Tibial nerve (tissue), 4 donors: ENCODE measurements around the gene PDE1C.

Source experiments
- CTCF ChIP-seq, 5 experiments: fragments of 200-600 bp in 3 of 5; fragments of 450-650 bp in 2 of 5; sonication (generic) in 3 of 5; IDR thresholded peaks; one replicate each; pipeline ENCODE4 v1.5.1; 2016 to 2019; ENCODE audit warnings: antibody characterized with exemption in 5 of 5, mild to moderate bottlenecking in 3 of 5, moderate library complexity in 2 of 5
- EP300 ChIP-seq, 2 donors: sonication (generic); formaldehyde crosslinking; IDR thresholded peaks; one replicate each; pipeline ENCODE4 v1.6.1; 2017; ENCODE audit warnings: antibody characterized with exemption in 2 of 2, mild to moderate bottlenecking in 1 of 2
- POLR2A ChIP-seq, 2 donors: fragments of 450-650 bp; IDR thresholded peaks; one replicate each; pipeline ENCODE4 v1.6.1; 2017; ENCODE audit warnings: antibody characterized with exemption in 2 of 2, mild to moderate bottlenecking in 2 of 2, moderate library complexity in 2 of 2

- no peak for TF ChIP-seq CTCF (IDR thresholded peaks at IDR 0.05)
- no peak for TF ChIP-seq EP300 (IDR thresholded peaks at IDR 0.05)
- TF ChIP-seq POLR2A (IDR thresholded peaks at IDR 0.05), result no peak
These were observed 47.6 kb upstream of the PDE1C start for GRCh38 chr7:32117837-32118236.
